ENCODE results near the gene C19orf67. TPM values are rescaled to one million over a fixed set of nuclear protein-coding genes. Genes with fewer than 3 reads are reported as not detected.
A peak's percentile ranks its signal among the peaks of the same experiment; 100 is the strongest.

The C19orf67 gene
- total RNA-seq, 1 donor from 2014 or later, result not detected

GRCh38 chr19:14107581-14108461, 22.2 kb upstream of the C19orf67 start:
- no peak for DNase-seq

- DNase-seq, result no peak
Observed at GRCh38 chr19:14106840-14107239, 21.3 kb upstream of the C19orf67 start.

- no peak for DNase-seq
Observed at GRCh38 chr19:14105680-14106079, 20.1 kb upstream of the C19orf67 start.

- DNase-seq, result no peak
Observed at GRCh38 chr19:14103310-14103709, 17.7 kb upstream of the C19orf67 start.

GRCh38 chr19:14102756-14103155, 17.2 kb upstream of the C19orf67 start:
- no peak for DNase-seq

GRCh38 chr19:14102102-14102696, 16.6 kb upstream of the C19orf67 start:
- DNase-seq, result no peak

- no peak for DNase-seq
Observed at GRCh38 chr19:14101003-14101545, 15.5 kb upstream of the C19orf67 start.

GRCh38 chr19:14097532-14098151, 12.1 kb upstream of the C19orf67 start:
- DNase-seq, result no peak

- DNase-seq, result no peak
Observed at GRCh38 chr19:14096272-14096992, 10.8 kb upstream of the C19orf67 start.

- no peak for DNase-seq
Observed at GRCh38 chr19:14094854-14095253, 9.3 kb upstream of the C19orf67 start.

- DNase-seq, result no peak
Observed at GRCh38 chr19:14093117-14093823, 7.7 kb upstream of the C19orf67 start.

- no peak for DNase-seq
Observed at GRCh38 chr19:14091813-14092462, 6.4 kb upstream of the C19orf67 start.

GRCh38 chr19:14091081-14091812, 5.7 kb upstream of the C19orf67 start:
- DNase-seq, result peak; percentile 76

GRCh38 chr19:14090509-14091080, 5.0 kb upstream of the C19orf67 start, which contains the start of gene SAMD1:
SAMD1 (minus strand) TSS chr19:14090751.
- peak; percentile 90 for DNase-seq

- DNase-seq, result no peak
Observed at GRCh38 chr19:14089662-14090508, 4.3 kb upstream of the C19orf67 start.

GRCh38 chr19:14089412-14089661, 3.8 kb upstream of the C19orf67 start:
- DNase-seq, result no peak

- no peak for DNase-seq
Observed at GRCh38 chr19:14088634-14089411, 3.2 kb upstream of the C19orf67 start.

- DNase-seq, result no peak
Observed at GRCh38 chr19:14086098-14086497, 515 bp upstream of the C19orf67 start.

GRCh38 chr19:14082675-14082960, 3.0 kb downstream of the C19orf67 start:
- DNase-seq, result no peak
